IMR-90 (cell line): ENCODE measurements around the gene FOXR1.

Experiments
- CEBPB ChIP-seq: IDR thresholded peaks from 2 replicates; pipeline ENCODE4 v1.6.1; 2012; ENCODE audit warnings: low read depth, low read length, improper control_type of control experiment
- CTCF ChIP-seq: conservative IDR thresholded peaks from 2 replicates; pipeline ENCODE4 v1.5.1; 2012; ENCODE audit warnings: mild to moderate bottlenecking, low read depth, low read length, improper control_type of control experiment
- SMC3 ChIP-seq: fragments of 150-350 bp; IDR thresholded peaks from 2 replicates; pipeline ENCODE4 v1.6.1; 2016; ENCODE audit warnings: low read depth, mild to moderate bottlenecking, antibody characterized with exemption, low read length, moderate library complexity

- TF ChIP-seq CTCF (no peak), CEBPB (no peak), SMC3 (no peak)
These were observed 13.0 kb upstream of the FOXR1 start for GRCh38 chr11:118958577-118958976.
